Kidney capillary endothelial cell (primary cell): ENCODE results near the gene FBXW4.
A peak's percentile ranks its signal among the peaks of the same experiment; 100 is the strongest.

Experiments used
- DNase-seq: peaks from one replicate; pipeline ENCODE4 v3.0.0-alpha.2; 2018; ENCODE audit warnings: low spot score

Gene FBXW4

DNA sequence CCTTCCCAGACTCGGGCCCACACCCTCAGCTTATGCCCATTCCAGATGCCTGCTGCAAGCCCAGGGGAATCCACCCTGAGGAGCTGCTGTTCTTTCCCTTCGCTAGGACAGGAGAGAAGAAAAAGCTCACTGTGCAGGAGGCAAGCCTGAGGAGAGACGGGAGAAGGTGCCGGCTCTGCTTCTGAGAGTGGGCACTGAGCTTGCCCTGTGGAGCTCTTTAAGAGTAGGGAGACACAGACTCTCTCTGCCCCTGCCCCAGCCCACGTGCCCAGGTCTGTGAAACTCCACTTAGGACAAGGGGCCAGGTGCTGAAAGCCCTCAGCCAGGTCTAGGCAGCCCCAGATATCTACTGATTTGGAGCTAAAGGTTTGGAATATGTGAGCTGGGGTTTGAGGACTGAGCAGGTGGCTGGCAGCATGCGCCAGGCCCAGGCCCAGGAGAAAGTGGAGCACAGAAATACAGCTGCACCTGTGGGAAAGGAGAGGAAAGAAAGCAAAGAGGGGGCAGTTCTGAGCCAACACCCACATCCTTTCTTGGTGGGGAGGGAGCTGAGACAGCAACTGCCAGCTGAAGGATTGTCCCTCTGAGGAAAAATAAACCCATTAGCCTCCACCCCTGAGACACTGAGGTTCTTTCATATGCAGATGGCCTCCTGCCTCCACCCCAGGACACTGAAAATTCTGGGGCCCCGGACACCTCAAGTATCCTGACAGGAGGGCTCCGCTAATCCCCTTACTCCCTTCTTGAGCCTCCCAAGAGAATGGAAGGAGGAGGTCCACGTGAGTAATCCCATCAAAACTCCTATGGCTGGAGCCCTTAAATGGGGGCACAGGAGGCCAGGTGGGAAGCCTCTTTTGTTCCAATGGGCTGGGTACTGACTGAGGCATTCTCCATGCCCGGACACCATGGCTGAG lies 114.2 kb downstream of the FBXW4 start:
- DNase-seq = no peak

DNA sequence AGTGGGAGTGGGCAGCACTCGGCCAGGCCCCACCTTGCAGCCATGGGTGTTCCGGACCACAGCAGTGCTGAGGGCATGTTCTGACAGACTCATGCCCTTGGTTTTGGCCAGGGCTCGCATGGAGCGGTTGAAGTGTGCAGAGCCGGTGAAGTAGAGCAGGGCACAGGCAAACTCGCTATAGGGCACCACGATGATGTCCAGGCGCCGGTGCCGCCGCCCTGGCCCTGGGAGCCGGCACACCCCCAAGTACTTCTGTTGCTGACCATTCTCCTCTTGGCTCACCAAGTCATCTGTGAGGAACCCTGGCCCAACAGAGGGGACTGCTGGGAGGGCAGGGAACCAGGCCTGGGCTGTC lies 115.5 kb downstream of the FBXW4 start:
- no peak for DNase-seq

DNA sequence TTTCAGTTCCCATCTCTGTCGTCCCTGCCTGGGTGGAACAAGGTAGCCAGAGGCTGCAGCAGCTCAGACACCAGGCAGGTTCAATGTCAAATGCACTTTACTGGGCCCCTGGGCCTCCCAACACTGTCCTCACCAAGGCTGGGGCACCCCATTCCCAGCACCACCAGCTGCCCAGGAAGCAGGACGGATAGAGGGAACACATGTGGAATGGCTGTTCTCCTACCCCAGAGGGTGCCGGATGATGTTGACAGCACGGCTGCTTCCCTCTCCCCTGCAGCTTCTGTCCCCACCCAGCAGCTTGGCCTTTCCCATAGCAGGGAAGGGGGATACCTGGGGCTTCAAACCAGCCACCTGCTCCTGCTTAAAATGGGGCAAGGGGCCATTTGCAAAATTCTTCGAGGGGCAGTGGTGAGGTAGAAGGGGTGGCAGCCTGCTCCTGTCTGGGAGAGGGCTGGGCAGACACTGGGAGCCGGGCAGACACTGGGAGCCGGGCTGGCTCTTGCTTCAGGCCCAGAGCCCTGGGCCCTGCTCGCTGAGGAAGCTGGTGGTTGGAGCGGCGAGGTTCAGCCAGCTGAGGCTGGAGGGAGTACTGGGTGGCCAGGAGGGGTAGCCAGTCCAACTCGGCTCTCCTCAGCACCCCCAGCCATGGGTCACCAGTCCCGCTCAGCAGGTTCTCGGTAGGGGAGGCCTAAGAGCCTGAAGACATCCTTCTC lies 116.0 kb downstream of the FBXW4 start:
- no peak for DNase-seq

DNA sequence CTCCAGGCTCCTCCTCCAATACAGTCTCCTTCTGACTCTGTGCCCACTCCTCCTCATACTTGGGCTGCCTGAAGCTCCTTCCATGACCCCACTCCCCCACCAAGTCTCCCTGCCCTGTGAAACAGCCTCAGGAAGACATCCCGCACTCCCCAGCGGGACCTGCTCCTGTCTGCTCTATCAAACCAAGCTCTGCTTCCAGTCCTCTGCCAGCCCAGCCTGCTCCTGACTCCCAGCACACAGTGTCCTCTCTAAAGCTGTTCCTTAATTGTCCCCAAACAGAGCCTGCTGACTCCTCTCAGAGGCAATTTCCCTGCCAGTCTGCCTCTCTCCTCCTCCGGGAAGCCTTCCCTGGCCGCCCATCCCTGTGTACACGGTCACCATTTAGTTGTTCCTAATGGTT lies 116.8 kb downstream of the FBXW4 start:
- DNase-seq = no peak

DNA sequence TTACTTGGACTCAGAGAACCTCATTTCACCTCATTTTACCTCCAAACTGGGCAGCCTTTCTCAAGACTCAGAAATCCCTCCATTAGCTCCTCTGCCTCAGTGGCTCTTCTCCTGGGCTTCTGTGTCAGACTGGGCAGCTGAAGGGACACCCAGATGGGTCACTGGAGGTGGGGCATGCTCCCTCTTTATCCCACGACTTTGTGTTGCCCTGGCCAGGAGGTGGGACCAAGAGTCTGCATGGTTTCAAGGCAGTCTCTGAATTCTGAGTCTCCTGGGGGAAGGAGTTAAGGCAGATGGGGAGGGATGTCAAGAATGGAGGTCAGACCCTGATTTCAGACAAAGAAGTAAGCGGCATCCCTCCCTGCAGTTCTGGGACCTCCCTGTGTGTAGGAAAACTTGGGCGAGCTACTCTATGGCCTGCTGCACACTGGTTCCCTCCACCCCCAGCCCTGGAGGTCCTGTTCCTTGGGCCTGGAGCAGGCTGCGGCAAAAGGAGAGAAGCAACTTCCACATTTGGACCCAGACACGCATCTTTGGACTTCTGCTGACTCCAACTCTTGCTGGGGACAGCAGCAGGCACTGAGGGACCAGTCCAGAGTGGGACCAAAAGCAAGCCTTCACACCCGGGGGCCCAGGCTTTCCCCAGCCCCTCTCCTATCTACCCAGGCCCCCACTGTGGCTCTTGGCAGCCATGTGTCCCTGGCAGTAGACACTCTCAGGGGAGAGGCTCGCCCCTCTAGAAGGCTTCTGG lies 117.7 kb downstream of the FBXW4 start:
- DNase-seq = no peak

DNA sequence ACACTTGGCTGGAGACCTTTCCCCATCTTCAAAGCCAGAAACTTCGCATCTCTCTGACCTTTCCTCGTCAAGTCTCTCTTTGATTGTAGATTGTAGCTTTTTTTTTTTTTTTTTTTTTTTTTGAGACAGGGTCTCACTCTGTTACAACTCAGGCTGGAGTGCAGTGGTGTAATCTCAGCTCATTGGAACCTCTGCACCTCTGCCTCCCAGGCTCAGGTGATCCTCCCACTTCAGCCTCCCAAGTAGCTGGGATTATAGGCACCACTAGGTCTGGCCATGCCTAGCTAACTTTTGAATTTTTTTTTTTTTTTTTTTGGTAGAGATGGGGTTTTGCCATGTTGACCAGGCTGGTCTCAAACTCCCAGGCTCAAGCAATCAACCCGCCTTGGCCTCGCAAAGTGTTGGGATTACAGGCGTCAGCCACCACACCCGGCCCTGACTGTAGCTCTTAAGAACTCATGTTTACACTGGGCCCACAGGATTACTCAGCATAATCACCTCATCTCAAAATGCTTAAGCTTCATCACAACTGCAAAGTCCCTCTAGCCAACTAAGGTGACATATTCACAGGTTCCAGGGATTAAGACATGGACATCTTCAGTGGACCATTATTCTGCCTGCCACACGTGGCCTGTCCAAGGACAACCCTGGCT lies 118.6 kb downstream of the FBXW4 start:
- no peak for DNase-seq

DNA sequence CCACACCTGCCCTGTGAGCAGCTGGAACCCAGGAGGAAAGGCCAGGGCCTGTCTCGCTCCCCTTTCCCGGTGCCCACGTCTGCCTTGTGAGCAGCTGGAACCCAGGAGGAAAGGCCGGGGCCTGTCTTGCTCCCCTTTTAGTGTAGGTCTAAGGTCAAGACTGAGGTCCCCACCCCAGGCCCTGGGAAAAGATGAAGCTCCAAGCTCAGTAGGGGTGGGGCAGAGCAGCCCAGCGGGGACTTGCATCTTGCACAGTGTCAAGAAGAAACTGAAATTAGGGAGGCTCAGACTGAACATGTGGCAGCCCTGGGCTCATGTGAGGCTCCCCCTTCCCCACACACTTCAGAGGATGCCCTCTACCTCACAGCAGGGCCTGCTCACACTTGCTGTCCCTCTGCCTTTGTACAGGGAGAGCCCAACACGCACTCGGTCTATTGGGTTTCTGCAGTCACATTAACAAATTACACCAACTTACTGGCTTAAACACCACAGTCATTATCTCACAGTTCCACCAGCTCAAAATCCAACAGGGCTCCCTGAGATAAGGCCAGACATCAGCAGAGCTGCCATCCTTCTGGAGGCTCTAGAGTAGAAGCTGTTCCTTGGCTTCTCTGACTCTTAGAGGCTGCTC lies 119.3 kb downstream of the FBXW4 start:
- DNase-seq = no peak

DNA sequence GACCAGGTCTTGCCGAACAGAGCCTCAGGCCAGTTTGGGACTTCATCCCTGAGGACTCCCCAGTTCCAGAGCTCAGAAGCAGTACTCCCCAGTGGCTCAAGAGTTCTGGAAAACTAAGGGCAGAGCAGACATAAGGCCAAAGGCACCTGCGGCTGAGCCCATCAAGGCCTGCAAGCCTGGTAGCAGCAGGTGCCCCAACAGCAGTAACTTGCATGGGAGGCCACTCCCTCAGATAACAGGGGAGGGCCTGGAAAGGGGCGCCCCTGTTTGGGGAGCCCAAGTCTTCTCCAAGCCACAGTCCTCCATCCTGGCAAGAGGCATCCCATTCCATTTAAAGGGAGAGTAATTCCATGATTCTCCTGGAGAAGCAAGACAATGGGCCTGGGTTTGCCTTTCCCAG lies 119.9 kb downstream of the FBXW4 start:
- DNase-seq = no peak

DNA sequence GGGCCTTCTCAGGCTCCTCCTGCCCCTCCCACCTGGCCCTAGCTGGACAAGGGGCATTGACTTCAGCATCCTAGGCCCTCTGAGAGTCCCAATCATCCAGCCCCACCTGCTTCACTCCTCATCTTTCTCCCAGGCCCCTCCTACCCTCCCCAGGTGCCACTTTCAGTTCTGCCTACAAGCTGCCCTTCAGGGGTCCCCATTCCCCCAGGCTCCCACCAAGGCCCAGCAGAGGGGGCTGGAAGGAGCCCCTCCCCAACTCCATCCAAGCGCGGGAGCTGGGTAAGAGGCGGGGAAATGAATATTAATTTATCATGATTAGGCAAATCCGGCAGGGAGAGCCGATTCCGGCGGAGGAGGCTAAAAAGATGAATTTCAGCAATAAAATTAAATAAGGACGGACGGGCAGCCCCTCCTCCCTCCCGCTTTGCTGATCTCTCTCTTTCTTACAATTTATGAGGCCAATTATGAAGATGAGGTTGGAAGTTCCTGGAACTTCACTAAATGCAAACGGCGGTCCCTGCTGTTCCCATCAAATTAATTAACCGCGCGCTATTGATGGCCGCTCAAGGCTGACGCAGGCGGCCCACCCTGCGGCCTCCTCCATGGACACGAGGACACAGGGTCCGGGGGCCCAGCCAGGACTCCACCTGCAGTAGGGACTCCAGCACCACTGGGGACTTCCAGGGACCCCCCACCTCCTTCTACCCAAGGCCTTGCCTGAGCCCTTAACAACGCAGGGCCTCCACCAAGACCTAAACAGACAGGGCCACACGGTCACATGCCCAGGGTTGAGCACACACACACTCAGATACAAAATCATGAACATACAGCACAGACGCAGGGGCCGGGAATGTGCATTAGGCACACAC lies 120.9 kb downstream of the FBXW4 start:
- no peak for DNase-seq

DNA sequence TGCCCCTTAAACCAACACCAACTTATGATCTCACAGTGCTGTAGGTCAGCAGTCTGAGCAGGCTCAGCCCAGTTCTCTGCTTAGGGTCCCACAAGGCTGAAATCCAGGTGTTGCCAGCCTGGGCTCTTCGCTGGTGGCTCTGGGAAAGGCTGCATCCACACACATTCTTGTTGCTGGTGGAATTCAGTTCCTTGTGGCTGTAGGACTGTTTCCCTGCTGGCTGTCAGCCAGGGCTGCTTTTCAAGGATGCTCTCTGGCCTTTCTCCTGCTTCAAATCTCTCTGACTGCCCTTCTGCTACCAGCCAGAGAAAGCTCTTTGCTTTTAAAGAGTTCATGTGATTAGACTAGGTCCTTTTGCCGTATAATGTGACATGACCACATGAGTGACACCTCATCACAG lies 122.2 kb downstream of the FBXW4 start:
- no peak for DNase-seq

DNA sequence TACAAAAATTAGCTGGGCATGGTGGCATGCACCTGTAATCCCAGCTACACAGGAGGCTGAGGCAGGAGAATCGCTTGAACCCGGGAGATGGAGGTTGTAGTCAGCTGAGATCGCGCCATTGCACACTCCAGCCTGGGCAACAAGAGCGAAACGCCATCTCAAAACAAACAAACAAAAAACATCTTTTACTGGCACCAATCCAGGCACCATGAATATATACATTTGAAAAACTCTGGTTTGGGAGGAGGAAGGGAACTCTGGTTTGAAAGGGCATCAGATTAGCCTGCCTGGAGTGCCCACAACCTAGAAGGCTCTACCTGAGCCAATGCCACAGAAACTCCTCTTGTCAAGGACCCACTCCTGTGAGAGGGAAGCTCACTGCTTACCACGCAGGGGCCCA lies 122.8 kb downstream of the FBXW4 start:
- no peak for DNase-seq

DNA sequence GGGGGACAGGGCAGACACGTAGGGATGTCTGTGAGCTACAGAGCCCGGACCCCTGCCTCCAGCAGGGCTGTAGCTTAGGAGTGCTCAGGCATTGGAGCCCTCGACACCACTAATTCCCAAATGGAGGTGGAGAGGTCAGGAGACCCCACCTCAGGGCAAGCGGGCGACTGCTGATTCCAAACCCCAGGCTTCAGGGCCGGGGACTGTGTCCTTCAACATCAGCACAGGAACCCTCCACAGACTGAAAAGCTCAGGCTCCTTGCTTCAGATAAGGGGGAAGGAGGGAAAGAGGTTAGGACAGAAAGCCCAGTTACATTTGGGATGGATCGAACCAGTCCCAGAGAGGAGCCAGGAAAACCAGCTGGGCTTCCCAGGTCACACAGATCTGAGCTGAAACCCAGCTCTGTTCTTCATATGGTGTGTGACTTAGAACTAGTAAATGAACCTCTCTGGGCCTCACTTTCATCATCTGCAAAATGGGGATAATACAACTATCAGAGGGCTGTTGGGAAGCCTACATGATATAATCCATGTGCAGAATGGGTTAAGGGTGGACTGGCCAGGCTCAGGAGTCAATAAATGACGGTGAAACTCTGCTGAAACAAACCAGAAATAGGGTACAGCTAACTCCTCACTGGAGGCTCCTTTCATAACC lies 123.6 kb downstream of the FBXW4 start:
- DNase-seq = no peak

DNA sequence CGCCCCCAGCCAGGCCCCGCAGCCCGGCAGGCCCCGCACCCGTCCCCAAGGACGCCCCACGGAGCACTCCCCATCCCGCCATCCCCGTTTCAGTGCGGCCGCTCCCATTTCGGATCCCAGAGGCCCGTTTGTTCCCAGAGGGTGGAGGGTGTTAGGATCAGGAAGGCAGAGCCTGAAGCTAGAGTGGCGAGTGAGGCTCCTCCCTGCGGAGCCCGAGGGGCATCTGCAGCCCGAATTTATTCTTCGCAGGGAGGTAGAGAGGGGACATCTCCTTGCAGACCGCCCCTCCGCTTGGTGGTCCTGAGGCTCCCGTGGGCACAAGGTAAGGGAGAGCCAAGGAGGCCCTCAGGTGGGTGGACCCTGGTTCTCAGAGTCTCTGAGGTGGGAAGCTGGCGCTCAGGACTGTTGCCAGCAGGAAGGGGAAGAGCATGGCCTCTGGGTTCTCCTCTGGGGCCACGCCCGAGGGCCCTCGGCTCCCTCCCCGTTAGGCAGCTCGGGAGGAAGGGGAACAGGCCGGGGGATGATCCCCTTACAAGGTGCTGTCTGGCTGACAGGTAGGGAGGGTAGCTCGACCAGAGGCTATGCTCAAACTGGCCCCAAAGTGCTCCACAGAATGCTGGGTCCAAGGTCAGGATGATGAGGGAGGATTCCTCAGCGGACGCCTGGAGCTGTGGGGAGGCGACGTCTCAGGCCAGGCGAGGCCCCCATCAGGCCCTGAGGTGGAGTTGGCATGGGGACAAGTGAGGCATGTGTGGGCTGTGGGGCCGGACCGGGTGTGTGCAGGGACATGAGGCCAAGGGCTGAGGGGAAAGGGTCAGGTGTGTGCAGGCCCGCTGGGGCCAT lies 124.3 kb downstream of the FBXW4 start:
- DNase-seq = no peak

DNA sequence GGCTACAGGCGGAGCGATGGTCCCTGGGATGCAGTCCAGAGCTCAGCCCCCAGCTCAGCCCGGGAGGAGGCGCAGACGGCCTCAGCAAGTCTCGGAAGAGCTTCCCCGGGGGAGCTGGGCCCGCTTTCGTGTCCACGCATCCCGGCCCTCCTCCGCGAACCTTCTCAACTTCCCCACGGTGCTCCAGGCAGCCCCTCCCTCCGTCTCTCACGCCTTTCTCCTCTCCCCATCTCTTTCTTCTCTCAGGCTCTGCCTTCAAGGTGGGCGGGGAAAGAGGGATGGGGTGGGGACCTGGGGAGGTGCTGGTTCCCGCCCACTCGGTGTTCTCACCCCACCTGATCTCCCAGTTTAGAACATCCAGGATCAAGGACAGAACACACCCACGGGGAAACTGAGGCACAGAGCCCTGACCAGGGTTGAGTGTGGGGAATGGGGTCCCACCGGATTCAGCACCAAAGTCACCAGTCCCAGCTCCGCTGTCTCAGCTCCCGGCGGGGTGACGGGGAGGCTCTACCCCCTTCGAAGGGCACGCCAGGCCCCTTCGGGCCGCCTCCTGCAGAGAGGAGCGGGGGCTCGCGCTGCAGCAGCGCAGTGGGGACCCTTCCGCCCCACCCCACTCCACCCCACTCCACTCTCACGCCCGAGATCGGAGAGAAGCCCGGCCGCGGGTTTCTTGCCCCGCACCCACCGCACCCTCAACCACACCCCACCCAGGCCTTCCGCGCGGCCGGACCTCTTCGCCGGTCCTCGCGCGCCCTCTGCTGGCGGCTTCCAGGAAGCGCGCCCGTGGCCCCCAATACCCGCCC lies 125.1 kb downstream of the FBXW4 start:
- DNase-seq = peak; percentile 55

DNA sequence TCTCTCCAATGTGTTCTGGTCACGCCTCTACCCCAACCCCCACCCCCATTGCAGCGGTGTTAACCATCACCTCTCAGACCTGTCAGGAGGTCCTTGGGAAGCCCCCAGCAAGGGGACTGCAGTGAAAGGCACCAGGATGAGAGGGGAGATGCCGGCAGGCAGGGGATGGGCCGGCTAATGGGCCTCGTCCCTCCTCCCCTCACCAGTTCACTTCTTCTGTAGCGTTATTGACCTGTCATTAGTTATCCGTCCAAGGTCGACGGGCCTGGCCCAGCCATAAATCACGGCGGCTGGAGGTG lies 125.7 kb downstream of the FBXW4 start:
- DNase-seq = no peak

DNA sequence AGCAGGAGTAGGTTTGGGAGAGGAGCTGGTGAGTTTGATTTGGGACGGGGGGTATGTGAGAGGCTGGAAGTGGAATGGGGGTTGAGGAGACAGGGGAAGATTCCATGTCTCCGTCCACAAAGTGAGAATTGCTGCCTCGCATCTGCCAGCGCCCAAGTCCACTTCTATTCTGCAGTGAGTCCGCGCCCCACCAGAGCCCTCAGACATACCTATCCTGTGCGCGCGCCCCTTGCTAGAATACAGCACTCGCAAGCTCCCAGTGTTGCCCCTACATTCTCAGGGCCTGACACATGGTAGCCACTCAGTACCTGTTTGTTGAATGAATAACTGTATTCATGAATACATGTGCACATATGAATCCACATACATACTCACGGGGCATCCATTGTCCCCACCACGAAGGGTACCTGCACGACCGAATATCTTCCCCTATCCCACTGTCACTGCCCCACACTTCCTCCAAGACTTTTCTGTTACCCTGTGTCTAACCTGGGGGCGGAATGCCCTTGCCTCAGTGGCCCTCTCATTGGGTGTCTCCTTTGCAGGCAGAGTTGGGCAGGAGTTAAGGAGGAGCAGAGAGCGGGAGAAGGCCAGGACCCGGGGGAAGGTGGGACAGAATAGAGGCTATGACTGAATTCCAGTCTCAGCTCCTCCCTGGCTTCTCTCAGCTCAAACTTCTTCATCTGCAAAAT lies 126.8 kb downstream of the FBXW4 start:
- DNase-seq = no peak

DNA sequence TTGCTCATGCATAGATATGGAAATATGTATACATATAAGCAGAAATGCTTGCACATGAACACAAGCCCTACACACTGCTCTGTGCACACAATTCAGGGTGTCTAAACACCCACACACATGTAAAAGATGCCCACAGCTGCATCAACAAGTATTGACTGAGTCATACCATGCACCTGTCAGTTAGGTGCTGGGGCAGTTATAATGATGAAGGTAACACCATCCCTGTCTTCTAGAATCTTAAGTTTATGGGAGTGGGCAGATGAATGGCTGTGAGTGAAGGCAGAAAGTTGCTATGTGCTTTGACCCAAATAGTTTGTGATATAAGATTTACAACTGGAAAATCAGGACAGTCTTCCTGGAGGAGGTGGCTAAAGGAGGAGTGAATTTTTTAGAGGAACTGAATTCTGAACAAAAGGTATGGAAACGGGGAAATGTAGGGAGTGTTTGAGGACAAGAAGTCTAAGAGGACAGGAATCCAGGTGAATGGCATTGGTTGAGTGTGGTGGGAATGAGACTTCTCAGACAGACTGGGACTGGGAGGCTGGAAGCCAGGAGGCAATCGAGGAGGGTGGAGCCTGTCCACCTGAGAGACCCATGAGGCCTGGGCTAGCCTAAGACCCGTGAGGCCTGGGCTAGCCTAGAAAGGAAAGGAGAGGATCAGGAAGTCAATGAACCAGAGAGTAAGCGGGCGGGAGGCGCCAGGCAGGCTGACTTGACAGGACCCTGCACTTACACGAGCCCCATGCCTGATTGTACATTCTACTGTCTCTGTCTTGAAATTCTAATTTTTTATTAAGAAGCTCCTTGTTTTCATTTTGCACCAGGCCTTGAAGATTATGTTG lies 127.6 kb downstream of the FBXW4 start:
- no peak for DNase-seq
